ENCODE measurements around the gene TSPAN7.

GRCh38 chrX:38628587-38628986 is 67.2 kb downstream of the TSPAN7 start:
- TF ChIP-seq CTCF (IDR thresholded peaks at IDR 0.05; ENCODE audit: insufficient read depth, low read depth, low read length) (no peak), EZH2 (IDR thresholded peaks at IDR 0.05; ENCODE audit: insufficient read depth, low read length) (no peak)

Data from astrocyte (in vitro differentiated cells and primary cell).